ENCODE results near the gene ANKRD30B.

Gene ANKRD30B

GRCh38 chr18:14900435-14900834, 152.5 kb downstream of the ANKRD30B start:
- H3K4me3 ChIP-seq (ENCODE audit: low read depth, low read length): no peak overlapping the region
- H3K36me3 ChIP-seq (replicated peaks): no peaks in the 10 kb centered on the region
- no peak for DNase-seq
- no peaks in the 10 kb centered on the region for H3K27me3 ChIP-seq (replicated peaks)
- in situ Hi-C loops (cut with HindIII; ENCODE audit: low pct_ligation_motif_present, low sequenced_read_pairs): no loop called here
- TF ChIP-seq CTCF (IDR thresholded peaks at IDR 0.05; ENCODE audit: low read depth, low read length, missing control alignments): no peak
- no peak overlapping the region for H3K27ac ChIP-seq

Measured in brain microvascular endothelial cell (primary cell).